ENCODE data around the gene TRIO.
A peak's percentile ranks its signal among the peaks of the same experiment; 100 is the strongest.

TRIO gene

GRCh38 chr5:14305045-14305444 lies 161.9 kb downstream of the TRIO start:
- DNase-seq = no peak

DNA sequence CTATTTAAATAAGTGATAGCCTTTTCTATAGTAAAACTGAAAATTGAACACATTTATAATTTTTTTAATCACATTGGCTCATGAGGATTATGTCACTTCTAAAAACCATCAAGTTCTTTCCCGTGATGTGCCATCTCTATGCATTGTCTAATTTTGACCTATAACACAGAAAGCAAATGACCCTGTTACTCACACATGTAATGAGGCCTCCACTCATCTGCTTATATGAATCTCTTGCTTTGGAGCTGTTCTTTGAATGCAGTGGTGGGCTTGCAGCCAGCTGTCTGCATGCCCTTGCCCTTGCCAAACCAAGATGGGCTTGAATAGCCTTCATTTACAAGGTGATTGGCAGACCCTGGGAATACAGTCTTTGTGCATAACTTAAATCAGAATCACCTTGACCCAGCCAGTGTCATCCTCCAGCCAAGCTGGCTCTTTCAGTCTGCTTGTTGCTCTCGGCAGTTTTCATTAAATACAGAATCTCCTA lies 163.2 kb downstream of the TRIO start:
- DNase-seq = no peak

DNA sequence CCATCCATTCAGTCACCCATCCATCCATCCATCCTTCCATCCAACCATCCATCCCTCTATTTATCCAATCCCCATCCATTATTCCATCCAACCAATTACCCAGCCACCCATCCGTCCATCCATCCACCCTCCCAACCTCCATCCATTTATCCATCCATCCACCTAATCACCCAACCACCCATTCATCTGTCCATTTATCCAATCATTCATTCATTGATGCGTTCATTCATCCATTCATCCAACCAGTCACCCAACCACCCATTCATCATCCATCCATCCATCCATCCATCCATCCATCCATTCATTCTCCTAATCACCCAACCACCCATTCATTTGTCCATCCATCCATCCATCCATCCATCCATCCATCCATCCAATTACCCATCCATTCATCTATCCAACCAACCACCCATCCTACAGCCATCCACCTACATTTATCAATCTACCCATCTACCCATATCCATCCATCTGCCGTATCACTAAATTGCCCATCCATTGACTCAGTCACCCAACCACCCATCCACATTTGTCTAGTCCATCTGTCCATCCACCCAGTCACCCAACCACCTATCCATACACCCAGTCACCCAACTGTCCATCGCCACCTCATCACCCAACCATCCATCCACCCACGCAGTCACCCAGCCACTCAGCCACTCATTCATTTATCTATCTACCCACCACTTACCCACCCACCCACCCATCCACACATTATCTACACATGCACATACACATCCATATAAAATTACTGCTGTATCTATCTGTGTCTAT lies 165.4 kb downstream of the TRIO start:
- no peak for DNase-seq

DNA sequence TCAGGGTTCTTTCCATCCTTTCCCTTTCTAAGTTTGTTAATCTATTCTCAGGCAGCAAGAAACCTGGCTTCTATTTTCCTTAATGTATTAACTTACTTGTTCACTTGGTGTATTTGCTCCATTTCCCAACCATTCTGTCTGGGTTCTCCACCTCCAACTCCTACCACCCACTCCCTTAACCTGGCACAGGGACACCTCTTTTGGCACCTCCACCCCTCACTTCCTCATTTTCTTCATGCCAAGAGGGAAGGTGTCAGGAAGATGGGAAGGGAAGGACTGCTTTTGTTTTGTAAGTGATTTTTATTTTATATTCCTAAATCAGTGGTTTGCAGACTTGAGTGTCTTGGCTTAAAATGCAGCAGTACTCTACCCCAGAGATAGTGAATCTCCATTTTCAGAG lies 166.1 kb downstream of the TRIO start:
- DNase-seq = no peak

DNA sequence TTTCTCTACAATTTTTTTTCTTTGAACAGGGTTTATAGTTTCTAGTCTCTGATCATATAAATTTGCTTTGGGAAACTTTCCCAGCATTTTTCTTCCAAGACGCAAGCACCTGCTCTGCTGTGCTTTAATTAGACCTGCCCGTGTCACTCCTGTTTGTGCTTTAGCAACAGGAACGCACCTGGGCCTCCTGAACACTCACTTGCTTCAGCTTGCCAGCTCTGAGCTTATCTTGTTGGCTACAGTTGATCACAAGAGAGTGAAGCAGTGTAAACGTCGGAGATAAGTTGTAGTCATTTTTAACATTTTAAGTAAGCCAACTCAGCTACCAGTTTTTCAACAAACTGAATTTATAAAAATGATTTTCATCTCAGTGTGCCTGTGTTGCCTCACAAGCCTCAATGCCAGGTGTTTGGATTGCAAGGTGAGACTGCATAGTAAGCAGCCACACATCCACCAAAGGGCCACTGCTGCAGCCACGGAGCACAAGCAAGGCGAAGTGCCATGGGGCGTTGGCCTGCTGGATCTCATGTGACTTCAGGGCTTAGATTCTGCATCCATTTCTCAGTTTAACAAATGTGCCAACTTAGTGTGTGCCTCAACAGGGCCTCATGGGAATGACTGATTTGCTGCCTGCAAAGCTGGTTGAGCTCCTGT lies 166.9 kb downstream of the TRIO start:
- no peak for DNase-seq

DNA sequence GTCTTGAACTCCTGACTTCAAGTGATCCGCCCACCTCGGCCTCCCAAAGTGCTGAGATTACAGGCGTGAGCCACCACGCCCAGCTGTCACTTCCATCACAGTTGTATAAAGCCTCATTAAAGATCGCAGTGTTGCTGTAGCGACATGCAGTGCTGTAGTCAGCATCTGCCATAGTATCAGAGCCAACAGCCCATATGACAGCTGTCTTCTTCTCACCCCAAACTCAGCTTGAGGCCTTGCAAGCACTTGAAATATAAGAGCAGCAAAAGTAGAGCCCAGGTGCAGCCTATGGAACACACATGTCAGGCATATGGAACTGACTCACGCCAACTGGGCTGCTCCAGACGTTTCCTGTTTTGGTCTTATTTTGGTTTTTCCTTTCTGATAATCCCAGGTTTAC lies 167.8 kb downstream of the TRIO start:
- DNase-seq = no peak

DNA sequence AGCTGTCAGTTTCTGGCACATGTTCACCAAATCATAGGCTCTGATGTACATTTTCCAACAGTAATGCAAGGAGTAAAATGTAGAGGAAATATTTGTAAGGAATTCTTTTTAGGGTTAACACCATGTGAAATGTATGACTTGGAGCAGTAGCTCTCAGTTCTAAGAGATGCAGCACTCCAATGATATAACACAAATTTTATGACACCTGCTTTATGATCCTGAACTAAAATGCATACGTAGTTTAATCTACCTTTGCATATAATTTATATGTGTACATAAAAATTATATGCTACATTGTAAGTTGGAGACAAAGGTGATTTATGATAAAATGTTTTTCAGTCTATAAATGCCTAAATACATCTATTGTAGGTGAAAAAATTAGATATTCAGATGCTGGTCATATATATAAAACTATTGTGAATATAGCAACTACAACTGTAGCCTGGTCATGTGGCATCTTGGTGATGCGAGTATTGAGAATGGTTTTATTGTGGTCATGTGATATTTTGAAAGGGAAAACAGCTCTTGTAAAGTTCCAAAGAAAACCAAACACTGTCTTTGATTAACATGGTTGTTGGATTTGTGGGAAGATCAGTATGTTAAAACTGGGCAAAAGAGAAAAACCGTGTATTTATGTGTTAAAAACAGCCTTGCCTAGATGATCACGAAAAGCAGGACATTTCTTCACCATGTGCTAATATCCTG lies 171.0 kb downstream of the TRIO start:
- DNase-seq = peak; percentile 38

DNA sequence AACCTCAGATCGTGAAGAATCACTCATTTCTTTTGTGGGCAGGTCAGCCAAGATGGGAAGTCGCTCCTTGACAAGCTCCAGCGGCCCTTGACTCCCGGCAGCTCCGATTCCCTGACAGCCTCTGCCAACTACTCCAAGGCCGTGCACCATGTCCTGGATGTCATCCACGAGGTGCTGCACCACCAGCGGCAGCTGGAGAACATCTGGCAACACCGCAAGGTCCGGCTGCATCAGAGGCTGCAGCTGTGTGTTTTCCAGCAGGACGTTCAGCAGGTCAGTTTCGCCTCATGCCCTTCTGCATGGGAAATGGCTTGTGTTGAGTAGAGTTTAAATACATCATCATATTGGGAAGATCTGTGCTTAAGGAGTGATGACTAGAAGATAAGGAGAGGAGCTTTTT lies 173.3 kb downstream of the TRIO start:
- no peak for DNase-seq

DNA sequence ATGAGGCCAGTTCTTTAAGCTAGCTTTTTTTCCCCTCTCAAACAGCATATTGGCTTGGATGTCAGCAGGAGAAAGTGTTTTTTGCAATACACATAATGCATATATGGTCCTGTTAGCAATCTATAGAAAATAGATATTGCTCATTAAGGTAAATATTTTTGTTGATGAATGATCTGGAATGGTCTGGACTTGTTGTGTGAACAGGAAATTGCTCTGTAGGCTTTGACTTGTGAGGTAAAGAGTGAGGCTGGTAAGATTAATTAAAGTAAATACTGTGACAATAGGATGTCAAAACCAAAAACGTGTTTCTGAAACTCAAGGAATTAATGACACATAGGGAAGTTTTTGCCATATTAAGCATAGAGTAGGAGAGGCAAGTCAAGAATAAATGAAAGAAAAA lies 176.0 kb downstream of the TRIO start:
- DNase-seq = no peak

- no peak for DNase-seq
These were observed 178.8 kb downstream of the TRIO start for GRCh38 chr5:14321936-14322335.

DNA sequence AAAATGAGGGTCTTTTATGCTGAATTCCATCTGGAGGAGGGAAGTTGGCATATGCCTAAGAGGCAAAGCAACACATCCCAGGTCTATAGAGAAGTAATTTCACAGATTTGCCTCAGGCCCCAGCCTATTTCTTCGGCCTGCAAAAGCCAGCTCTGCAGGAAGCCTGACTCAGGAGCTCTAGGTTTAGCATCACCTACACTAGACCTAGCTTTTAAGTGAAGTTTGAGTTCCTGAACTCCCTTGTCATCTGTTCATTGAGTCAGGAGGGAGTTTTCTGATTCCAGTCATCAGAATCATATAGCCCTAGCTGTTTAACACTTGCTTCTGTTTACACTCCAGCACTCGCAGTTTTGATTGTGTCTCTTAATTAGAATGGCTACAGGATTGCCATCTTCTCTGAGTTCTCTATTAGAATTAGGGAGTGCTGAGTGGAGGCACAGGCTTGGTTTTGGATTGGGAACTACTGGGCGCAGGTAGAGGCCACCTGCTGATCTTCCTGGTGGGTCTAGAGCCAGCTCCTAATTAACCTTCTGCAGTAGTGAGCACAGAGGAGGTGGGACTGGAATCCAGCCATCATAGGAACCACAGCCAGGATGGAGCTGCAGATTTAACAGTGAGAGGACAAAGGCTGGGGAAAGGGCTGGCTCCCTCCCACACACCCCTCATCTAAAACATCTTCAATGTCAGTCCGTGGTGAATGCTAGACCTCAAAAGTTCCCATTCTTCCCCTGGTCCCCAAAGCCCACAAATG lies 179.5 kb downstream of the TRIO start:
- no peak for DNase-seq

DNA sequence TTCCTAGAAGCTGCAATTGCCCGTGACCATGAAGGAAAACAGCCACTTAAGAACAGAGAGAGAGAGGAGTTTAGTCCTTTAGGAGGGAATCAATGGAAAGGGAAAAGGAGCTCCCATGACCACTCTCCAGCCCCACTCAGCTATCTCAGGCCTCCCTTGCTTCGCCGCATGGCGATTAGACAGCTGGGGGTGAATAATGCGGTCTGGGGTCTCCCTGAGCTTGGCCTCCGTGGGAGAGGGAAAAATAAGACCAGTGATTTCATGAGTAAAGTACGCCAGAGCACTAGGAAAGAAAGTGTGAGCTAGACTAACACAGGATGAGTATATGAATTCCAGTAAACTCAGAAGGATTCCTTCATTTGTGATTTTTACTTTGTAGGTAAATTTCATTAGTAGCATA lies 180.3 kb downstream of the TRIO start:
- DNase-seq = no peak

DNA sequence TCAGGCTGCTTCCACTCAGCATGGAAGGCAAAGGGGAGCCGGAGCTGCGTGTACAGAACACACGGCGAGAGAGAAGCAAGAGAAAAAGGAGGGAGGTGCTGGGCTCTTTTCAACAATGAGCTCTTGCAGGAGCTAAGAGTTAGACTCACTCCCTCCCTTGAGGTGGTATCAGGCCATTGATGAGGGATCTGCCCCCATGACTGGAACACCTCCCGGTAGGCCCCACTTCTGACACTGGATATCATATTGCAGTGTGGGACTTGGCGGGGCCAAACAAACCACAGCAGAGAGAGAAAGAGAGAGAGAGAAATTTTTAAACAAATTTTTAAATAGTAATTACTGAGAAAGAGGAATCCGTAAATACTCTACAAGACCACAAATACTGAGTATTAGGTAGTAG lies 182.2 kb downstream of the TRIO start:
- DNase-seq = no peak

- DNase-seq = no peak
These were observed 183.1 kb downstream of the TRIO start for GRCh38 chr5:14326035-14326903.

DNA sequence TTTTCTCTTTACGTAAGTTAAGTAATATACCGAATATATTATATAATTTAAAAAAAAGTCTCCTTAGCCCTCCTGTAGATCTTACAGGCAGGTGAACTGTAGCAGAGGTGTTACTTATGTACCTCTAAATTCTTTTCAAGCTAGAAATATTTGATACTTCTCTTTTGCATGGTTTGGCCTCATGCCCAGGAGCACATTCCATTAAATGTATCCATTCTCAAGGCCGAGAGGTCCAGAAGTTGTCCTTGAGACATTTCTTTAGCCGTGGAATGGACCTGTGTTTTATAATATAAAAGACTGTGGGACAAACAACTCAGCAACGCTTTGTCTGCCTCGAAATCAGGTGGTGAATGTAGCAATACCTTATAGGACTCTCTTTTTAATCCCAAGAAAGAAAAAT lies 184.5 kb downstream of the TRIO start:
- DNase-seq = no peak

GRCh38 chr5:14328144-14328543 lies 185.0 kb downstream of the TRIO start:
- no peak for DNase-seq

- no peak for DNase-seq
These were observed 187.1 kb downstream of the TRIO start for GRCh38 chr5:14330291-14330690.

- no peak for DNase-seq
These were observed 187.7 kb downstream of the TRIO start for GRCh38 chr5:14330729-14331385.

- no peak for DNase-seq
These were observed 188.2 kb downstream of the TRIO start for GRCh38 chr5:14331386-14331781.

DNA sequence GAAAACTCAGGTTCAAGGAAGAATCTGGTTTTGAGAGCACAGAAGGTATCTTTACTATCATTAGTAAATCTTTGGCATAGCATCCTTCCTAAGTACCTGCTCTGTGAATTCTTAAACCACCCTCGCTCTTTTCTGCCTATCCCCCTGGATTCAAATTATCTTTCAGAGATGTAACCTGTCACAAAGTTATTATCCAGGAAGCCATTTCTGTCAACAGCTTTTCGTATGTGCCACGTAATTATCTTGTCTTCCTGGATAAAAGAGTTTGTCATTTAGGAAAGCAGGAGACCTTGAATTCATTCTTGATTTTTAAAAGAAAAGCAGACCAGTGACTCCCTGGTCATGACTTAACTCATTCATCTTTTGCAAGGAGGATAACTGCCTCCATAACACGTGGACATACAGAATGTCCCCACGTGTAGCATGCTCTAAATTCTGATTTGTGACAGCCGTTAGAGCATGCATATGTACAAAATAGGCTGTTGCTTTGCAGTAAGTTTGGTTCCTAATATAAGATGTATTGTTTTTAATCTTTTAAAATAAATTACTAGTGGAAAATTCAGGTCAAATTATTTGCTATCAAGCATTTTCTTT lies 189.0 kb downstream of the TRIO start:
- no peak for DNase-seq

- DNase-seq = no peak
These were observed 189.6 kb downstream of the TRIO start for GRCh38 chr5:14332746-14333145.

All from NCI-H526 treated with DMSO at 0.1 percent for 48 hours (cell line).